Endothelial cell of umbilical vein (primary cell): ENCODE measurements around the gene HABP2. TPM values are rescaled to one million over a fixed set of nuclear protein-coding genes. Genes with fewer than 3 reads are reported as not detected.

Experiments used
- BruUV-seq: library from RNA; stranded (reverse); fragments of 400-500 nt; replicated peaks from 2 replicates; lab custom pipeline; 2021; lab: Mats Ljungman, UMichigan
- CTCF ChIA-PET: fragments of 300-600, 350-600 bp; sonication (Branson Sonifier 250); formaldehyde crosslinking; loops from one replicate; lab custom pipeline; 2021; ENCODE audit warnings: antibody characterized with exemption, inconsistent platforms; lab: Charles Lee
- POLR2A ChIA-PET: fragments of 300-600, 350-600 bp; sonication (Branson Sonifier 250); formaldehyde crosslinking; loops from one replicate; lab custom pipeline; 2021; ENCODE audit warnings: antibody characterized with exemption, inconsistent platforms; lab: Charles Lee
- DNase-seq: peaks from one replicate; pipeline ENCODE4 v3.0.0-alpha.2; 2011; ENCODE audit warnings: low read depth, low spot score
- FAIRE-seq: peaks from 2 replicates; lab custom pipeline; 2011; peaks lifted over from hg19 to GRCh38; lab: Jason Lieb, UNC
- H2AFZ ChIP-seq: 2 replicates; pipeline ENCODE4 v1.6.0; 2012; ENCODE audit warnings: low read depth, low read length, control low read depth, inconsistent platforms
- H3K27ac ChIP-seq: 2 replicates; pipeline ENCODE4 v1.5.1; 2011; ENCODE audit warnings: low read depth, mild to moderate bottlenecking, control low read depth, low read length, moderate library complexity; ENCODE audit not compliant: insufficient read depth
- H3K27me3 ChIP-seq, 2 experiments: 2 replicates each; pipeline versions ENCODE4 v1.6.0 to v1.6.1; 2011; ENCODE audit warnings: low read length in 2 of 2, mixed read lengths in 1 of 2; ENCODE audit not compliant: control insufficient read depth in 2 of 2, insufficient read depth in 2 of 2
- H3K36me3 ChIP-seq, 2 experiments: 2 replicates in 1 of 2; 3 replicates in 1 of 2; pipeline ENCODE4 v1.5.1; 2011; ENCODE audit warnings: low read length in 2 of 2, mild to moderate bottlenecking in 1 of 2, moderate library complexity in 1 of 2; ENCODE audit not compliant: control insufficient read depth in 2 of 2, insufficient read depth in 2 of 2; ENCODE audit errors: extremely low read depth in 1 of 2
- H3K4me1 ChIP-seq: 3 replicates; pipeline ENCODE4 v1.5.1; 2011; ENCODE audit warnings: mild to moderate bottlenecking, low read length; ENCODE audit not compliant: control insufficient read depth, insufficient read depth; ENCODE audit errors: extremely low read depth
- H3K4me2 ChIP-seq: 2 replicates; pipeline ENCODE4 v1.6.1; 2011; ENCODE audit warnings: low read length, control low read depth, mixed read lengths; ENCODE audit not compliant: insufficient read depth
- H3K4me3 ChIP-seq, 3 experiments: fragments of 200-600 bp in 1 of 3; sonication (generic), shearing (Covaris generic) in 1 of 3; replicated peaks in 1 of 3; 2 replicates each; pipeline ENCODE4 v1.5.1; 2011 to 2016; ENCODE audit warnings: control low read depth in 3 of 3, low read length in 3 of 3, mild to moderate bottlenecking in 2 of 3, inconsistent platforms in 1 of 3, low read depth in 1 of 3, moderate library complexity in 1 of 3; ENCODE audit not compliant: insufficient read depth in 1 of 3
- H3K79me2 ChIP-seq: 2 replicates; pipeline ENCODE4 v1.6.0; 2012; ENCODE audit warnings: low read length, inconsistent platforms; ENCODE audit not compliant: control insufficient read depth, insufficient read depth
- H3K9ac ChIP-seq: replicated peaks from 2 replicates; pipeline ENCODE3; 2011; ENCODE audit warnings: low read length, control low read depth; ENCODE audit not compliant: insufficient read depth; ENCODE audit errors: extremely low read depth
- H3K9me1 ChIP-seq: replicated peaks from 3 replicates; pipeline ENCODE4 v1.6.0; 2011; ENCODE audit warnings: mild to moderate bottlenecking, low read length; ENCODE audit not compliant: control insufficient read depth, insufficient read depth; ENCODE audit errors: extremely low read depth
- H3K9me3 ChIP-seq: replicated peaks from 2 replicates; pipeline ENCODE4 v1.5.1; 2012; ENCODE audit warnings: low read length, inconsistent platforms; ENCODE audit not compliant: control insufficient read depth, insufficient read depth
- H4K20me1 ChIP-seq: replicated peaks from 2 replicates; pipeline ENCODE3; 2011; ENCODE audit warnings: mild to moderate bottlenecking, low read length; ENCODE audit not compliant: control insufficient read depth, insufficient read depth; ENCODE audit errors: extremely low read depth
- EZH2 ChIP-seq: IDR thresholded peaks from 2 replicates; pipeline ENCODE4 v1.6.1; 2012; ENCODE audit warnings: borderline replicate concordance, low read depth, mild to moderate bottlenecking, moderate library complexity, low read length, inconsistent platforms; ENCODE audit not compliant: severe bottlenecking
- FOS ChIP-seq: IDR thresholded peaks from 2 replicates; pipeline ENCODE4 v1.6.1; 2011; ENCODE audit warnings: mild to moderate bottlenecking, low read length, moderate library complexity, borderline replicate concordance; ENCODE audit not compliant: insufficient read depth
- MYC ChIP-seq: IDR thresholded peaks from one replicate; pipeline ENCODE4 v1.6.1; 2011; ENCODE audit warnings: mild to moderate bottlenecking, low read depth, low read length
- POLR2A ChIP-seq: IDR thresholded peaks from 2 replicates; pipeline ENCODE4 v1.6.1; 2012; ENCODE audit warnings: low read depth, mild to moderate bottlenecking, control low read depth, low read length
- POLR2AphosphoS5 ChIP-seq: IDR thresholded peaks from 2 replicates; pipeline ENCODE4 v1.6.1; 2012; ENCODE audit warnings: low read depth, mild to moderate bottlenecking, control low read depth, low read length, moderate library complexity; ENCODE audit not compliant: insufficient read depth
- dilution Hi-C: fragments of 300-500 bp; cut with MboI; formaldehyde crosslinking; loops from one replicate; pipeline ENCODE4 v1.15.0; 2019; ENCODE audit warnings: low sequenced_read_pairs; ENCODE audit not compliant: extremely low pct_ligation_motif_present
- intact Hi-C: fragments of 100-400 bp; cut with micrococcal nuclease; formaldehyde crosslinking; loops from one replicate; pipeline ENCODE4 v1.10.0; 2022
- polyA plus RNA-seq, 4 experiments: library from polyadenylated mRNA; depleted of rRNA in 3 of 4; stranded (reverse) in 3 of 4; unstranded in 1 of 4; fragments of >200 nt; gene quantifications; 2 replicates each; pipeline versions ENCODE4 v1.2.1 to v1.2.3, GENCODE V29; 2011 to 2012; ENCODE audit warnings: missing spikeins in 1 of 4
- total RNA-seq: library from RNA; stranded (reverse); gene quantifications from 2 replicates; pipeline ENCODE4 v1.2.3, GENCODE V29; 2021
- TF ChIP-seq, protein P1 (sequence below), 2 donors: IDR thresholded peaks; 1 replicate in 1 of 2; 2 replicates in 1 of 2; pipeline ENCODE4 v1.5.1; 2011; ENCODE audit warnings: low read length in 2 of 2, mild to moderate bottlenecking in 2 of 2, moderate library complexity in 2 of 2, control low read depth in 1 of 2, inconsistent platforms in 1 of 2, low read depth in 1 of 2; ENCODE audit not compliant: insufficient read depth in 1 of 2; ENCODE audit errors: extremely low read depth in 1 of 2

HABP2 gene
- total and polyA plus RNA-seq, 2 donors (not counting 3 experiments of a cell fraction or from before 2014, with no cell fraction given): 0.04 TPM; not detected in 1

DNA sequence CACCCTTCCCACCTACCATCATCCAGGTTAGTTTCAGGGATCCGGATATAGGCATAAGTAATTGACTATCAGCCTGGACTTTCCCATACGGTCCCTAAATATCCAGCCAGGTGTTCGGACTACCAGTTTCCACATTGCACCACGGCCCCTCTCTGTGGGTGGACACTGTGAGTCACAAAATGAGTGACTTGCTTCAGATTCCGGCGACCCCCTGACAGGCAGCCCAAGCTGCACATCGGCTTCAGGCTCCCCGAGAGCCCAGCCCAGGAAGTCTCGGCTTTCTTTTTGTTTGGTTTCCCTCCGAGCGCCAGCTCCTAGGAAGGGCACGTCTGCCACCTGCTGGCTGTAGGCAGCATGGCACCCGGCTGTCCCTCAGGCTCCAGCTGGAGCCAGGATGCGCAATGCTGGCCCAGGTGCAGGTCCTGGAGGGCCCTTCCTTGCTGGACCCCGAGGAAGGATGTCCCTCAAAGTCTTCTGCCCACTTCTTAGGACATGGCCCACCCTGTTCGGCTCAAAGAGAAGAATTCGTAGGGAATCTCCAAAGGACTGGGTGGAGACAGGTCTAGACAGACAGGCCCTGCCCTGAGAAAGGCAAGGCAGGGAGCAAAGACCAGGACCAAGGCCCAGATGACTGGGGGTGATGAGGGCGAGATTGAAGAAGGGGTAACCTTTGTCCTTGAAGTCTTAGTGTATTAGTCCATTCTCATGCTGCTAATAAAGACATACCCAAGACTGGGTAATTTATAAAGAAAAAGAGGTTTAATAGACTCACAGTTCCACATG is 10.6 kb downstream of the HABP2 start:
- POLR2A ChIA-PET: no interaction called here
- Histone ChIP-seq H3K9ac (peak overlapping the region; percentile 2), H3K9me3 (no peaks in the 10 kb centered on the region), H3K4me1 (peaks cover 8% of the 10 kb centered on the region), H3K9me1 (no peaks in the 10 kb centered on the region), H3K4me3 (peak overlapping the region in 2 of 3 experiments; percentile 41), H4K20me1 (no peaks in the 10 kb centered on the region), H3K79me2 (no peaks in the 10 kb centered on the region), H3K36me3 (no peaks in the 10 kb centered on the region), H2AFZ (peak overlapping the region; percentile 70), H3K4me2 (peak overlapping the region; percentile 75), H3K27me3 (no peaks in the 10 kb centered on the region), H3K27ac (no peak overlapping the region)
- dilution Hi-C loops (no loop called here), intact Hi-C loops (loop anchor here (1.0 to 10.0 kb wide), 8 partner anchors 42 to 1088 kb away; partner anchors contain the start of gene TCF7L2)
- BruUV-seq: no TSS peak
- peak; percentile 96 for FAIRE-seq
- no peak for TF ChIP-seq POLR2A
- no peak for TF ChIP-seq FOS
- TF ChIP-seq, protein P1, sequence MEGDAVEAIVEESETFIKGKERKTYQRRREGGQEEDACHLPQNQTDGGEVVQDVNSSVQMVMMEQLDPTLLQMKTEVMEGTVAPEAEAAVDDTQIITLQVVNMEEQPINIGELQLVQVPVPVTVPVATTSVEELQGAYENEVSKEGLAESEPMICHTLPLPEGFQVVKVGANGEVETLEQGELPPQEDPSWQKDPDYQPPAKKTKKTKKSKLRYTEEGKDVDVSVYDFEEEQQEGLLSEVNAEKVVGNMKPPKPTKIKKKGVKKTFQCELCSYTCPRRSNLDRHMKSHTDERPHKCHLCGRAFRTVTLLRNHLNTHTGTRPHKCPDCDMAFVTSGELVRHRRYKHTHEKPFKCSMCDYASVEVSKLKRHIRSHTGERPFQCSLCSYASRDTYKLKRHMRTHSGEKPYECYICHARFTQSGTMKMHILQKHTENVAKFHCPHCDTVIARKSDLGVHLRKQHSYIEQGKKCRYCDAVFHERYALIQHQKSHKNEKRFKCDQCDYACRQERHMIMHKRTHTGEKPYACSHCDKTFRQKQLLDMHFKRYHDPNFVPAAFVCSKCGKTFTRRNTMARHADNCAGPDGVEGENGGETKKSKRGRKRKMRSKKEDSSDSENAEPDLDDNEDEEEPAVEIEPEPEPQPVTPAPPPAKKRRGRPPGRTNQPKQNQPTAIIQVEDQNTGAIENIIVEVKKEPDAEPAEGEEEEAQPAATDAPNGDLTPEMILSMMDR (IDR thresholded peaks at IDR 0.05; ENCODE audit: extremely low read depth in 1 of 2, insufficient read depth in 1 of 2, low read depth in 1 of 2, low read length in 2 of 2): peak; percentile 97 to 99
- no peak for TF ChIP-seq MYC
- CTCF ChIA-PET: interaction anchor here (0.5 to 3.0 kb wide), 46 partner anchors 9 to 1178 kb away, joined by 3 to 38 read pairs (median 4); no protein-coding TSS in a partner anchor
- peak; percentile 68 for DNase-seq

- CTCF ChIA-PET: interaction anchor here (1.7 kb wide), 1 partner anchor 44 kb away, joined by 5 read pairs; no protein-coding TSS in a partner anchor
- FAIRE-seq: no peak
- no peaks in the 10 kb centered on the region for H3K27me3 ChIP-seq
- TF ChIP-seq EZH2 (no peak), POLR2AphosphoS5 (no peak)
- DNase-seq: no peak
- no peak overlapping the region for H2AFZ ChIP-seq
- no peak overlapping the region for H3K4me3 ChIP-seq
- intact Hi-C loops: loop anchor here (10.0 kb wide), 1 partner anchor 881 kb away; no protein-coding TSS in a partner anchor
- H3K27ac ChIP-seq: no peak overlapping the region
- peaks cover 8% of the 10 kb centered on the region for H3K4me1 ChIP-seq
- H3K9ac ChIP-seq: no peak overlapping the region
- no peaks in the 10 kb centered on the region for H3K36me3 ChIP-seq
- H3K9me1 ChIP-seq: no peaks in the 10 kb centered on the region
- dilution Hi-C loops: no loop called here
- no peaks in the 10 kb centered on the region for H3K9me3 ChIP-seq
- H3K79me2 ChIP-seq: no peaks in the 10 kb centered on the region
- no peak overlapping the region for H3K4me2 ChIP-seq
- H4K20me1 ChIP-seq: no peaks in the 10 kb centered on the region
- no TSS peak for BruUV-seq
- POLR2A ChIA-PET: no interaction called here
These were observed 12.5 kb downstream of the HABP2 start for GRCh38 chr10:113565364-113565763.
